HG03045 (cell line): ENCODE results near the gene TRPC3.

Source experiments
- ATAC-seq: cut with Tn5 transposase; IDR thresholded peaks from one replicate; pipeline ENCODE4 v1.9.1; 2021; ENCODE audit warnings: mild to moderate bottlenecking, moderate library complexity; ENCODE audit not compliant: unreplicated experiment

Gene TRPC3

DNA sequence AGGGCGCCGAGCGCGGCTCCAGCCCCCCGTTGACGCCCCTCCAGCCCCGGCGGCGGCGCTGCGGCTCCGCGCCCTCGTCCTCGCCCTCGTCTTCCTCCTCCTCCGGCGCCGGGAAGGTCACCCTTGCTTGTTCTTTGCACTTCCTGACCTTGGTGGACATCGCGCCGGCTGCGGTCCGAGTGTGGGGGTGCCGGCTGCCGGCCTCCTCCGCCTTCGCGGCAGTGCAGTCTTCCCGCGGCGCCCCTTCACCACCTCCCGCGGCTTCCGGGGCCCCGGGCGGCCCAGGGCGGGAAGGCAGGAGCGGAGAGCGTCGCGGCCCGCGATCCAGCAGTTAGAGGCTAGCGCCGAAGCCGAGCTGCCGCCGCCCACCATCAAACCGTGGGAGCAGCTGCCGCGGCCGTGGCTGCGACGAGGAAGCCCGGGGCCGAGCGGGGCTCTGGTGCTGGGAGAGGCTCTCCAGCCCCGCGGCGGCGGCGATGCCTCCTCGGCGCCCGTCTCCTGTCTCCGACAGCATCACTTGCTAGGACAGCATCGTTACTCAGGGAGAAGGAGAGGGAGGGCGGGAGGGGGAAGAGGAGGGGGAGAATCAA is at the start of gene TRPC3:
Gene TRPC3, minus strand, starts transcription at position 540 of the 590 bp plus-strand sequence. Its CDS starts 380 bp downstream, at position 160.
- peak; percentile 38 for ATAC-seq

DNA sequence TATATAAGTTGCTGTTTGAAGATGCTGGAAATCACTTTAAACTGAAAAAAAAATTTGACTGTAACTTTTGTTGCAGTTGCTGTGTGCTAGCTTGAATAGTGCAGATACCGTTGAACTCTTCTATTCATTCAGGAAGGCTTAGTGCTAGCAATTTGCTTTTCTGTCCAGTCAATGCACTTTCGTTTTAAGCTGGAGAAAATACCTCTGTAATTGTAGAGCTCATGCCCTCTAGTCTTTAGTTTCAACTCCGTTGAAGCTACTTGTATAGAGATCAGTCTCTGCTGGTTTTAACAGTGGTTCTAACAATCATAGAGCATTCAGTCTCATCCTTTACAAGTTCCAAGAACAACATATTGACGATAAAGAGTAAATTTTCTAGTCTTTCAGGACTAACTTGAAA is 49.0 kb upstream of the TRPC3 start:
- no peak for ATAC-seq

DNA sequence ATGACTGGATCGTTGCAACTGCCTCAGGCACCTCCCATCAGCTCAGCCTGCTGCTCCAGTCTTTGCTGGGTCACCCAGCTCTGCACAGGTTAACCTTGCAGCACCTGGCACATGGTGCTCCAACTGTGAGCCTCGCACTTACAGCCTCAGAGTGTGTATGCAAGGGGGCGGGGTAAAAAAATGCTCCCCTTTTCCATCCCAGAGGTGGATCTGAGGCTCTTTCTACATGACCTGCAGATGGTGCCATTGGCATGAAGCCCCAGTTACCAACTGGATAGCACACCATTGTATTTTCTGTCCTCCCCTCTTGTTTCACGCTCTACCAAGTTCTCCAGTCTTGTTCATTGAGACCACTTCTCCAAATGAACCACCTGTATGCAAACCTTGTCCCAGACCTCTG is 46.2 kb upstream of the TRPC3 start:
- ATAC-seq: no peak

DNA sequence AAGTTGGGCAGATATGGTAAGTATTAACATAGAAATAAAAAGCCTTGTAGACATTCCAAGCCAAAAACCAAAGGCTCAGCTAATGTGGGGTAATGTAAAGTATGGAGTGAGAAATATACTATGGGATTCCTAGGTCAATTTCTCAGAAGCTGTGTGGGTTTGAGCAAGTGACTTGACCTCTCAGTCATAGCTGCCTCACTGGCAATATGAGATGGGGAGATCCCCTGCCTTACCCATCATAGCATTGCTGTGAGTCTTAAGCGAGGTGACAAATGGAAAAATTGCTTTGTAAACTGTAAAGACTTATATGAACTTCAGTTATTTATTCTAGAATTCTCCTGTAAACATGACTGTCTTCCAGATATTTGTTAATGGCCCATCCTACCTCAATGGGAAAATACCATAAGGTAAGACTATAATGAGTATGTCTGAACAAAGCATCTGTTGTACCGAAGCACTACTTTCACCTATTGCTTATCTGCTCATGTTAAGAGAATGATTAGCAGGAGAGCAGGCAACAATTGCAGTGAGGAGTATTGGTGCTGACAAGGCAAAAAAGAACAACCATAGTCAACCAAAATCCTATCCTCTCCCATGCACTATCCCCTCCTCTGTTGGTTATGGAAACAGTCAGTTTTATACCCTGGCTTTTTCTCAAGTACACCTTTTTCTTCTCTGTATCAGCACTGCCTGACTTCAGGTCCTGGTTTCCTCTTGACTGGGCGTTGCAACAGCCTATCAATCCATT is 44.1 kb upstream of the TRPC3 start:
- no peak for ATAC-seq

DNA sequence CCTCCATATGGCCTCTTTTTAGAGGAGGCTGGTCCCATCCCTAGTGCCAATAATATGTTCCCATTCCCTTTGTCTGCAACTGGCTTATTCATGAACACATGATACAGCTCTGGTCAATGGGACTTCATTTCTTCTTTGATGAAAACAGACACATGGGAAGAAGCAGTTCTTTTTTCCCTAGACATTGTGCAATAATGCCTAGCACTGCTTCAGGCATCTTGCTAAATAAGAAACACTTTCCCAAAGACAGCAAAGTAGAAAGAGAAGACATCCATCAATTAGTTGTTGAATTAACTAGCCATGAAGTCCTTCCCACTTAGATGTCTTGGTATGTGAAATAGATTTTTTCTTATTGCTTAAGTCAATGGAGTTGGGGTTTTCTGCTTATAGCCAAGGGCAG is 40.1 kb upstream of the TRPC3 start:
- ATAC-seq: no peak

DNA sequence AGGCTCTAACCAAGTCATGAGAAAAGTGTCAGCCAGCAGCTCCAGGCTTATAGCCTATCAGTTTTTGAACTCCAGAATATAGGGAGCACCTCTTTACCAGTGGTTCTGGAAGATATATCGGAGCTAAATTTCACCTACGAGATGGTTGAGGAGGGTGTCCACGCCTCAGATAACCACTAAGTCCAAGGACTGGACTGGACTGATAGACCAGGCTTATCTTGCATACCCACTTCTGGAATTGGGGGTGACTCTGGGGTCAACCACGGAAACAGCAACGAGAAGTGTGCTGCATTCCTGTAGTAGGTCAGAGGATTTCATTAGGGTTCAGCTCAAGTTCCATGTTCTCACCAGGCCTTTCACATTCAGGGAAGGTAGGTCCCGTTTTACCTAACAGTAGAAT is 38.6 kb upstream of the TRPC3 start:
- no peak for ATAC-seq

DNA sequence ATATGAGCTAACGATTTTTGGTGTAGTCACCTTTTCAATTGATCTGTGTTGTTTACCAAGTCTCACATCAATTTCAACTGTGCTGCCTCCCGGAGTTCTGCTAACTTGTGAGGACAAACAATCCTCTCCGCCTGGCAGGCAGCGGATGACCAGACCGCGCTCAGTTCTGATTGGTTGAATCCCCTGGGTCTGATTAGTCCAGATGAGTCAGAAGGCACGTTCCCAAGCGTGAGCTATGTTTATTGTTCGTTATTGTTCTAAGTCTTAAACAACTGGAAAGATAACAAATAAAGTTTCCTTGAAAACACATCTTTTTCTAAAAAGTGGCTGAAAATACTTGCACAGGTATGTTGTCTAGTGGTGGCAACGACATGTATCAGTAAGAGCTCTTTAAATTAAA is 37.9 kb upstream of the TRPC3 start:
- no peak for ATAC-seq

DNA sequence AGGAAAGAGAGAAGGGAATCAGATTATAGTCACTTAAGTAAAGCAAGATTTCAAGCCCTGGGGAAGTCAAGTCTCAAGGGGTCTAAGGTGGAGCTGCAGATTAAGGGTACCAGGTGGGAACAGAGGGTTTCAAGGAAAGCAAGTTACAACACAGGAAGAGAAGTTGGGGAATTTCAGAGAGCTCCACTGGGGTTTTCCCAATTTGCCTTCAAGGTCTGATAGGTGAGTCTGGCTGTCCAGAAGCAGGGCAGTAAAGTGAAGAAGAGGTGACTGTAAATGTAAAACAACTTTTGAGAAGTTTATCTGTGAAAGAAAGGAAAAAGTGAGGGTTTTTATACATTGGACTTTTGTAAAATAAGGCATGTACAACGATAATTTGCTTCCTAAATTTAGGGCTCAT is 37.1 kb upstream of the TRPC3 start:
- no peak for ATAC-seq

DNA sequence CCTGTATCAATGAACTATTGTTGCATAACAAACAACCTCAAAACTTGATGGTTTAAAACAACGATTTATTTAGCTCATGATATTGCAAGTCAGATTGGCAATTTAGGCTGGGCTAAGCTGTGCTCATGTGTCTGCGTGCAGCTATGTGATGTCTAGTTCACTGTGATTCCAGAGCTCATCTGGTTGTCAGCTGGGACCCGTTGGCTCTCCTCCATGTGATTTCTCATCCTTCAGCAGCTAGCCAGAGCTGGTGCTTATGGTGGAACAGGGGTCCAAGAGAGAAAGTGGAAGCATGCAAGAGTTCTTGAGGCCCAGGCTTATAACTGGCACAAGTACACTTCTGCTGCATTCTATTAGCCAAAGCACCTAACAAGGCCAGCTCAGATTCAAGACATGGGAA is 28.8 kb upstream of the TRPC3 start:
- ATAC-seq: no peak

DNA sequence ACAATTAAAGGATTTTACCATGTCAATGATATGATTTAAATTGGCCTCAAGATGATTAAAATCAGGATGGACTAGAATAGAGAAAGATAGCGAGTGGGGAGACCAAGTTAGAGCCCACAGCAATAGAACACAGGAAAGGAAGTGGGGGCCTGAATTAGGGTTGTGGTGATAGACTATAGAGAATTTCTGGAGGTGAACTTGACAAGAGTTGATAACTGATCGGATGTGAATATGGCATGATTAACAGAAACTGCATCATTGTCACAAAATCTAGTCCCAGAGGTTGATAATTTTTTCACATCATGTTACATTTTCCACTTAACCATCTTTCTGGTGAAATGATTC is 26.3 kb upstream of the TRPC3 start:
- ATAC-seq: peak; percentile 30

DNA sequence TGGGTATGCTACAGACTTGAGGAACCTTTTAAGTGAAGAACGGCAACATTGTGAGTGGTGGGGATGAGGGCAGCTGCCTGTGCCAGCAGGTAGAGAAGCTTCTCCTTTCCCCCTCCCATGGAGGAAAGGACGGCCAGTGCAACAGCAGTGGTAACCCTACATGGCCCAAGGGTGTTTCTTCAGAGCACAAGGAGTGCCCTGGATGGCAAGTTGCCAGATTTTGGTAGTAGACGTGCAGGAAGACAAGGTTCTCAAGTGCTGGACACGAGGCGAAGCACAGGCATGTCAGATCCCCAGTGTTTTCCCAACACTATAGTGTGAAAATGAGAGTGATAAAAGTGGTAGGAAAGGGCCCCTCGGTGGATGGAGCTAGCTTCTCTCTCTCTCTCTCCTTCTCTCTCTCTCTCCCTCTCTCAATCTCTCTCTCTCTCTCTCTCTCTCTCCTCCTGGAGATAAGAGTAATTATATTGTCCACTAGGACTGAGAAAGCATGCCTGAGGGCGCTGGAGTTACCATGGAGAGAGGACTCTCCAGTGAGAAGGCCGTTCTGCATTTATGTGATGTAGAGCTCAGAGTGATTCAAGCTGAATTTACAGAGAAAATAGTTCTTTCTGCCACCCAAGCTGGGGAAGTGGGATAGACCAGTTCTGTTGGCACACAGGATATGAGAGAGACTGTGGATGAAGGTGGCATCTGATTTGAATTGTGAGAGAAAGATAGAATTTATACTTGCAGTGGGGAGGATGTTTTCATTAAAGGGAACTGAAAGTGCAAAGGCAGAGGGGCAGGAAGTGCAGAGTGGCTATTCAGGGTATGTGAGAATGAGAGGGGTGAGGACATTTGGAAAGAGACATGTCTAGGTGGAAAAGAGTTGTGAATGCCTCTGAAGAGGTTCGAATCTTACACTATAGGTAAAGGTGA is 25.7 kb upstream of the TRPC3 start:
- ATAC-seq: peak; percentile 83

DNA sequence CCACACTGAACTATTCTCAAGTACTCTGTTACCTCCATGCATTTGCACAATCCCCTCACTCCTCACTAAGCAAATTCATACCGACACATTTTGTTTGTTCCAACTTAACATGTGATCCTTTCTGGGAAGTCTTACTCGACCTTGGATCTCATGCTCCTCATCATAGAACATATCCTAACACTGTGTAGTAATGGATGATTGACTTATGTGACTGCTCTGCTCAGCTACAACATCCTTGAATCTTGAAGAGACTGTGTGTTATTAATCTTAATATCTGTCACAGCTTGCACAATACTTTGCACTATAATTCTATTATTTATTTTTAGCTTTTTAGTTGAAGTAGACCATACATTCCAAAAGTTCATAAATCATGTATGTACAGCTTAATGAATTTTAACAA is 23.9 kb upstream of the TRPC3 start:
- ATAC-seq: no peak

DNA sequence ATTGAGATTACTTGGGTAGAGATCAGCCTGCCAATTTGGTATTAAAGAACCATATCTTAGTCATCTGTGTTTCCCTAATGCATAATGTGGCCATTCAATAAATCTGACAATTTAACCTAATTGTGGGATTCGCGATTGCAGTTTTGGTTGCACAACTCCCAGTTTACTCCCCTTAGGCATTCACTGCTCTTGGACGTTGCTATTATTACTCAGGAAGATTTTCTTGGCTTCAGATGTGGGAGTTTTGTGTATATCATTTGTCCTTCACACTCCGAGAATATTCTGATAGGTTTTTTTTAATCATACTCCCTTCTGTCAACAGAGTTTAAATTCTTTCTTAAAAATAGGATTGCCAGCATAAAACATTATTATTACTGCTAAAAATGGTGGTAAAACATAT is 22.0 kb upstream of the TRPC3 start:
- ATAC-seq: no peak

DNA sequence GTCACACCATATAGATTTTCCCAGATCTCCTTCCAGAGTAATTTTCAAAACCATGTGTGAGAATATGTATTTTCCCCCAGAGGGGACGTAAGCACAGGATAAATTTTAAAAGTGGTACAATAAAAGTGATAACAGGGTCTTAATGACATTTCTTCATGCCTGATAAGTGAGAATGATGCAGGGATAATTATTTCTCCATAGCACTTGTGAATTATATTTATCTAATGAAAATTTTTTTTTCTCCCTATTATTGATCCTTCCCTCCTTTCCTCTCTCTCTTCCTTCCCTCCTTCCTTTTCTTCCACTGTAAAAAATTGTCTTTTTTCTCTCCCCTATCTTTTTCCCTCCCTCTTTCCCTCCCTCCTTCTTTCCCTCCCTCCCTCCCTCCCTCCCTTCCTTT is 17.0 kb upstream of the TRPC3 start:
- ATAC-seq: no peak

DNA sequence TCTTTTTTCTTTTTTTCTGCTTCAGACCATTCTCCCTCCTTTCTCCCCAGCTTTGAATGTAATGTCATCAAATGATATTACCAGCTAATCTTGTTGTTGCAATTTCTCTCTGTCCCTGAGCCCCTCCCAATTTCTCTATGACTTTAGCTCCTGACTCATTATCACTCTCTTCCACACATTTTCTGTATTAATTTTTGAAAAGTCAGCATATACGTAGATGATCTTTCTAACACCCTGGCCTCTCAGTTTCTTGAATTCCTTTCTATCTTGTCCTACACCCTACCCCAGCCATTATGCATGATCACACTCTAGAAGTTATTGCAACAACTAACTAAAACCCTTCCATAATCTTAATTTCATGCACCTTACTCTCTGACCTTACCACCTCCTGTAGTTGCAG is 13.1 kb upstream of the TRPC3 start:
- no peak for ATAC-seq

DNA sequence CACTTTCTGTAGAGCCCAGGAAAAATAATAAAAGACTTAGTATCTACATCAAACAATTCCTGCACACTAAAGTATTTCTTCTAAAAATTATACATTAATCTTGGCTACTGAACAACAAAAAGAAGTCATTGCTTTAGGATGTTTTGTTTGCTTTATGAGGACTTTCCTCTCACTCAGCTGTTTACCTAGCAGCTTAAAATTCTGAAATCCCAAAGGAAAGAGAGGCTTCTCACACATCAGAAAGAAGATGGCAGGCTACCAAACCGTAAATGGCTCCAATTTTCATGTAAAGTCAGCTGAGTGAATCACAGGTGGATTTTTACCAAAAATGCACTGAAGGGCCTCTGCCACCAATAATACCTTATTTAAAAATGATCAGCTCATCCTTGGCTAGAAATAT is 9.0 kb upstream of the TRPC3 start:
- no peak for ATAC-seq

DNA sequence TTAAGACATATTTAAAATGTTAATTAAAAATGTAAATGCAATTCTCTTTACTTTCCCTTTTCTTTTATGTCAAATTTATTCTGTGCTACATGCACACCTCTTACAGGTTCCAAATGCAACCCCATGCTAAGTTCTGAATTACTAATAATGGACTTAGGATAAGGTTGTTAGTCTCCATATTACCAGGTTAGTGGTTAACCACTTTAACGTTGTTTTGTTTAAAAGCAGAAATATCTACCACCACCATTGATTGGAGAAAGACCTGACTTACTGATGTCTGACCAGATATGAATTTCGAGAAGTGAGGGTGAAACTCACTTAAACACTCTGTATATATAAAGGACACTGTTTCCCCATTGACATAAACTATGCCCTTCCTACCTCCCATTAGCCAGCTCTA is 6.9 kb upstream of the TRPC3 start:
- ATAC-seq: no peak

DNA sequence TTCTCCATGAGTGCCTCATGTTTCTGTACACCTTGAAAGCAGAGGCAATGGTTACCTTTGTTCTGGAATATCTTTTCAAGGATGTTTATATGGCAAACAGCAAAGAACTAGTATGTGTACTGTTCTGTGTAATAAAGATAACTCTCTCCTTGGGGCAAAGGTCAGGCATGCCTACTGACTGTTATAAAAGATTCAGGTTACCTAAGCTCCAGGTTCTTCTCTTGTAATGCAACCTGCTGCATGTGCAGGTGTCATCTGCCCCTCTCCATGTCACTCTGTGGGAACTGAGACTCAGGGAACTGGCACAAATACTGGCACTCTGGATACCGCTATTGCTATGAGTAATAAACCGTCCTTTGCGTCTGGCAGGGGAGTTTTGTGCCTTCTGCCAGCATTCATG is 5.4 kb upstream of the TRPC3 start:
- ATAC-seq: no peak

DNA sequence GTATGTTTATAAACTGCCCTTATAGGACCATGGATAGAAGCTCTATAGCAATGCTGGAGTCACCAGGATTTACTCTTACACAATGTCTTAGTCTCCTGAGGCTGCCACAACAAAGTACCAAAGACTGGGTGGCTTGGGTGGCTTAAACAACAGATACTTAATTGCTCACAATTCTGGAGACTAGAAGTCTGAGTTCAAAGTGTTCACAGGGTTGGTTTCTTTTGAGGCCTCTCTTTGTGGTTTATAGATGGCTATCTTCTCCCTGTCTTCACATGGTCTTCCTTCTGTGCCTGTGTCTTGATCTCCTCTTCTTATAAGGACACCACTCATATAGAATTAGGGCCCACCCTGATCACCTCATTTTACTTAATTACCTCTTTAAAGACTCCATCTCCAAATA is 2.0 kb upstream of the TRPC3 start:
- no peak for ATAC-seq

DNA sequence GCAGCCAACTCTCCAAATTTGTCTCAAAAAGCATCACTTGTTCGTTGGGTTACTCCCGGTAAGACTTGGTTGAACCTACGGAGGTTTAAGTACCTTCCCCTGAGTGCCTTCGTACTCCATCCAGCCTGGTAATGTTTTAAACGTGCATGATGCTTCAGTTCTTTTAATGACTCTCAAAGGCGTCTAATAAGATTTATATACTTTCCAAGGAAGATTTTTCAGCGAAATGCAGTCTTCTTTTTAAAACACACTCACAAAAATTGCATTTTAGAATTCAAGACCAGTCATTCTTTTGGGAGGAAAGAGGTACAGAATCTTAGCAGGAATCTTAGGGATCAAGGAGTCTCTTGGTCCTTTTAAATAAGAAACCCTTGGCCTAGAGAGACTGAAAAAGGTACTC is 430 bp upstream of the TRPC3 start:
- ATAC-seq: no peak

DNA sequence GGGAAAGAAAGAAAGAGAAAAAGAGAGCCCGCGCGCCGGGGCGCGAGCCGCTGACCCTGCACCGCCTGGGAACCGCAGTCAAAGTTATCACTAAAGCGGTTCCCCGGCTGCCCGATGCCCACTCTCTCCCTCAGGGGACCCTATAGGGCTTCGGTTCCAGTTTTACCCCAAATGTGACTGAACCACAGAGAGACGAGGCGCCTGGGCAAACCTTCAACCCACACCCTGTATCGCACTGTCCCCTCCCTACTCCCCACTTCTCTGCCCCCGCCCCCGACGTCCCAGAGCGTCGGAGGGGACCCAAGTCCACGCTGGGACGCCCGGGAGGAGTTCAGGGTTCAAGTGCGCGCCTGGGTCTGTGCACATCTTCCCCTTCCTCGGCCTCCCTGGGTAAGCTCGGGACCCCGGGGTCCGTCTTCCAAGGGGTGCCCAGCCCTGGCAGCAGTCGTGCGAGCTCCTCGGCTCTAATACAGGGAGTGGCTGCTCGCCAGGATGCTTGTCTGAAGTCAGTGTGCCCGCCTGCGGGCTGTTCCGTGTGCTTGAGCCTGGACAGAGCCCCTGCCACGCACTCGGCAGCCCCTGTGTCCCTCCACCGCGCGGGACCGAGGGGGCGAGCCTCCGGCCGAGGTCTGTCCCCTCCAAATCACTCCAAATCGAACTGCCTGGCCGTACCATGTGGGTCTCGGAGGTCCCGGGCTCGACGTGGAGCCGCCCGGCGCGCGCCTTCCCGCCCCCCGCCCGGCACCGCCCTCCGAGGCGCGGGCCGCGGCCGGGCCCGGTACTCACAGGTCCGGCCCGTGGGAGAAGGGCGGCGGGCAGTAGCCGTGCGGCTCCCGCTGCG is 960 bp downstream of the TRPC3 start:
- peak; percentile 36 for ATAC-seq
